HG03108 (cell line): Measurements from ENCODE around the gene XPO5.
"Not testable (repeated sequence)": the region's sequence is repeated elsewhere in the genome, so short reads cannot be mapped to it uniquely, and the experiment has no call there.

Source experiments
- ATAC-seq: cut with Tn5 transposase; IDR thresholded peaks from one replicate; pipeline ENCODE4 v1.9.1; 2021; ENCODE audit warnings: moderate library complexity; ENCODE audit not compliant: unreplicated experiment

Gene XPO5

GRCh38 chr6:43588194-43588593, 12.4 kb upstream of the XPO5 start:
- no peak for ATAC-seq

DNA sequence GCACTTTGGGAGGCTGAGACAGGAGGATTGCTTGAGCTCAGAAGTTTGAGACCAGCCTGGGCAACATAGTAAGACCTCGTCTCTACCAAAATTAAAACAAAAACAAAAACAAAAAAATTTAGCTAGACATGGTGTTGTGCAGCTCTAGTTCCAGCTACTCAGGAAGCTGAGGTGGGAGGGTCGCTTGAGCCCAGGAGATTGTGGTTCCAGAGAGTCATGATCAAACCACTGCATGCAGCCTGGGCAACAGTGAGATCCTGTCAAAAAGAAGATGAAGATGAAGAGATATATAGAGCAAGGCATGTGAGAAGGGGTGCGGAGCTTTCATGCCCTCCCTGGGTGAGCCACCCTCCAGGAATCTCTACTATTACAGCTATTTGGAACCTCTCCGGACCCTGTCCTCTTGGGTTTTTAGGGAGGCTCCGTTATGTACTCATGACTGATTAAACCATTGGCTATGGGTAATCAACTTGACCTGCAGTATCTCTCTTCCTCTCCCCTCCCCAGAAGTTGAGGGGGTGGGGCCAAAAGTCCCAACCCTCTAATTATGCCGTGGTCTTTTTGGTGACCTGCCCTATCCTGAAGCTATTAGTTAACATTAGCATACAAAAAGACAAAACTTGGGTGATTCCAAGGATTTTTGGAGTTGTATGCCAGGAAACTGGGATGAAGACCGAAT, 9.2 kb upstream of the XPO5 start:
- no peak for ATAC-seq

DNA sequence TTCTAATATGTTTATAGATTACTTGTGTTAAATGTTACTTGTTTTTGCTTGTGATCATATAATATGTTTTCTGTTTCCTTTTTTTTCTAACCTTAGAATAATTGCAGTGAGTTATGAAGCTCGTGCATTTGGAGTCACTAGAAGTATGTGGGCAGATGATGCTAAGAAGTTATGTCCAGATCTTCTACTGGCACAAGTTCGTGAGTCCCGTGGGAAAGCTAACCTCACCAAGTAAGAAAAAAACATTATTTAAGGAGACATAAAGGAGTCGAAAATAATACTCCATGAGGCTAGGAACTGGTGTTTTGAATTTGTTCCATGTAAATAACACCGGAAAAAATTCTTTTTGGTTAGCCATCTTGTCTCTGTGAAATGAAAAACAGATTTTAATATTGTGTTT, 7.1 kb upstream of the XPO5 start:
- no peak for ATAC-seq

DNA sequence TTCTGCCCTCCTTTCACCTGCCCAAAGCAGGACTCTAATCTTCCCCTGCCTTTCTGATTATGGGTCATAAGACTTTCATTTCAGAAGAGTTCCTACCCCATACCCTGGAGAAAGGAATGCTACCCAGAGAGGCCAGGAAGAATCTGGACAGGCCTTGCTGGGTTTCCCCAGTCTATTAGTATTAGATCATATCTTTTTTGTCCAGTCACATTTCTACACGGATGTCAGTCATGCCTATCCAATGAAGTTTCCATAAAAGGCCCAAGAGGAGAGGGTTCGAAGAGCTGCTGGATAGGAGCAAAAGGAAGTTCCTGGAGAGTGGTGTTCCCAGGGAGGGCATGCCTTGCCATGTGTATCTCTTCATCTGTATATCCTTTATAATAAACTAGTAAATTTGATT, 3.3 kb upstream of the XPO5 start:
- no peak for ATAC-seq

GRCh38 chr6:43578748-43579147, 2.9 kb upstream of the XPO5 start:
- ATAC-seq, result no peak

GRCh38 chr6:43575105-43575771, 600 bp downstream of the XPO5 start:
- ATAC-seq, result peak; percentile 18

GRCh38 chr6:43572015-43572414, 3.8 kb downstream of the XPO5 start:
- no peak for ATAC-seq

DNA sequence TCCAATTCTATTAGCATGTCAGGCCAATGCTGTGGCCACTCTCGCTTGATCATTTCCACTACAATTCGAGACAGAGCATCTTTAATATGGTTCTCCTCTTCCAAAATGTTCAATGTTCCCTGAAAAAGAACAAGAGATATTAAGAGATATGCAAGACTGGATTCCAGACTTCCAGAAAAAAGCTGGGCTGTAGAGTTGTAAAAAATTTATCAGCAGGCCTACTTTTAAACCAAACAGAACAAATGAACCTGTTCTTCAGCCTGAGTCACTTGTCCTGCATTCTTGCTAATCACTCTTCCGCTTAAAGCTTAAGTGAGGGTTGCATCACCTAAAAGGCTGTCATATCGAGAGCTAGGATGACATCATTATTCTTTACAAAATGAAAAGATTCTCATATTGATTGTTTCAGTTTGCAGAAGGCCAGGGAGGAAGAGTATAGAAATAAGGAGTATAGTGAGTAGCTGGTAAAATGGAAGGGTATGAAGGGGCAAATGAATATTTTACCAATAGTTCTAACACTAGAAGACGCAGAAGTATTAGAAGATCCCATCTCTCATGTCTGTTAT, 4.9 kb downstream of the XPO5 start:
- no peak for ATAC-seq

GRCh38 chr6:43559328-43559727, 16.5 kb downstream of the XPO5 start:
- no peak for ATAC-seq

DNA sequence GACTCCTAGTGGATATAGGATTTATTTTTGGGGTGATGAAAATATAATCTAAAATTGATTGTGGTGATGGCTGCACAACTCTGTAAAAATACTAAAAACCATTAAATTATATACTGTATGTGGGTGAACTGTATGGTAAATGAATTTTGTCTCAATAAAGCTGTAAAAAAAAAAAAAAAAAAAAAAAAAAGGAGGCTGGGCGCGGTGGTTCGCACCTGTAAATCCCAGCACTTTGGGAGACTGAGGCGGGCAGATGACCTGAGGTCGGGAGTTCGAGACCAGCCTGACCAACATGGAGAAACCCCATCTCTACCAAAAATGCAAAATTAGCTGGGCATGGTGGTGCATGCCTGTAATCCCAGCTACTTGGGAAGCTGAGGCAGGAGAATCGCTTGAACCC, 18.2 kb downstream of the XPO5 start:
- not testable (repeated sequence) for ATAC-seq

DNA sequence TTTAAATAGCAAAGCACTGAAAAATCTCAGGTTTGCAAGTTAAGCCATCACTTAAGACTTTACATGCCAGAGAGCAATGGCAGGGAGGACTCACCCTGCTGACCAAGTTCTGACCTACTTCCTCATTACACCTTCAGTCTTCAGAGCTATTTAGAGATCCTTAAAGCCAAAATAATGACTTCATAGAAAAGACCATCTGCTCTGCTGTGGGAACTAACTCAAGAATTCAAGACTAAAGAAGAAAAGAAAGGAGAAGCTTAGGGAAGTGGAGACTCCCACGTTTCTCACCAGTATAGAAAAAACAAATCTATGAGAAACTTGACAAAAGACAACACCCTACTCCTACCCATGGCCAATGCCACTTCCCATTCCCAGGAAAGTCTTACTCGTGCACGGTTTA, 28.6 kb downstream of the XPO5 start:
- ATAC-seq, result no peak

- ATAC-seq, result no peak
Measured at GRCh38 chr6:43544461-43544860, 31.4 kb downstream of the XPO5 start.

- ATAC-seq, result no peak
Measured at GRCh38 chr6:43541774-43542471, 33.9 kb downstream of the XPO5 start.

DNA sequence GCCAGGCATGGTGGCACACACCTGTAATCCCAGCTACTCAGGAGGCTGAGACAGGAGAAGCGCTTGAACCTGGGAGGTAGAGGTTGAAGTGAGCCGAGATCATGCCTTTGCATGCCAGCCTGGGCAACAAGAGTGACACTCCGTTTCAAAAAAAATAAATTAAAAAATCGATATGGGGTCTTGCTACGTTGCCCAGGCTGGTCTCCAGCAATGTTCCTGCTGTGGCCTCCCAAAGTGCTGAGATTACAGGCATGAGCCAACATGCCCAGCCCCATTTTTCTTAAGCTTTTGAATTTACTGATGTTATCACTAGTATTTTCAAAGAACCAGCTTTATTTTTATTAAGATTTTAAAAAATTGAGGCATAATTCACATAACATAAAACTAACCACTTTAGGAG, 35.3 kb downstream of the XPO5 start:
- no peak for ATAC-seq

DNA sequence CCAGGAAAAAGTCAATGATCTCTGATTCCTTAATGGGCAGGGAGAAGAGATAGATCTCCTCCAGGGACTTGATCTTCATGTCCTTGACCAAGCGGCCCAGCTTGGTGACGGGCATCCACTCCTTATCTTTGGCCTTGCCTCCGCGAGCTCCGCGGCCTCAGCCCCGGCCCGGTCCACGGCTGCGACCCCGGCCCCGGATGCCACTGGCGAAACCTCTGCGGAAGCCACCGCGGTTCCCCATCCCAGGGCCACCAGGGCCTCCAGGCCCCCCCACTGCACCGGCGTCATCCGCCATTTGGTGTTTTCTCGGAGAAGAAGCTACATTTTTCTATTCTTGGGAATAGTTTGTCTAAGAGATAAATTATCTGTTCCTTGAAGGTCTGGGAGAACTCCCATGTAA, 36.4 kb downstream of the XPO5 start:
- ATAC-seq, result not testable (repeated sequence)

DNA sequence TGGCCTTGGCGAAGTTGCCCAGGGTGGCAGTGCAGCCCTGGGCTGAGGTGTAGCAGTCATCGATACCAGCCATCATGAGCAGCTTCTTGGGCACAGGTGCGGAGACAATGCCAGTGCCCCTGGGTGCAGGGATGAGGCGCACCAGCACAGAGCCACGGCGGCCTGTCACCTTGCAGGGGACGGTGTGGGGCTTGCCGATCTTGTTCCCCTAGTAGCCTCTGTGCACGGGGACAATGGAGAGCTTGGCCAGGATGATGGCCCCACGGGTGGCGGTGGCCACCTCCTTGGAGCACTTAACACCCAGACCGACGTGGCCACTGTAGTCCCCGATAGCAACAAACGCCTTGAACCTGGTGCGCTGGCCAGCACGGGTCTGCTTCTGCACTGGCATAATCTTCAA, 36.9 kb downstream of the XPO5 start:
- not testable (repeated sequence) for ATAC-seq

- no peak for ATAC-seq
Measured at GRCh38 chr6:43532201-43532600, 43.6 kb downstream of the XPO5 start.

GRCh38 chr6:43524483-43524961, 51.3 kb downstream of the XPO5 start:
- no peak for ATAC-seq

GRCh38 chr6:43523284-43523683, 52.6 kb downstream of the XPO5 start:
- ATAC-seq, result no peak

GRCh38 chr6:43522547-43523261, 53.1 kb downstream of the XPO5 start:
- ATAC-seq, result no peak

DNA sequence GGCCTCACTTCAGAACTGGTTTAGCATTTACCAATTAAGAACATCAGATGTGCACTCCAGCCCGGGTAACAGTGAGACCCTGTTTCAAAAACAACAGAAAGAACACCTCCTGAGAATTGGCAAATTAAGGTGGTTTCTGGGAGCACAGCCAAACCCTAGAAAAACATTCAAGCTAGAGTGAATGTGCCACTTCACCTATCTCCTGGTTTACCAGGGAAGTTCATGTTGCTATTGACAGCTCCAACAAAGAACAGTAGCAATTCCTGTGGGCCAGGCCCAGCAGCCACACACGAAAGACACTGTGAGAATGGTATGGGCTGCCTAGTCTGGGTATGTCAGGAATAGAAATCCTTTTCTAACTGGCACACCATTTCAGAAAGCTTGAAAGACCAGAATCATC, 54.0 kb downstream of the XPO5 start:
- ATAC-seq, result no peak
